Caco-2 (cell line): ENCODE results near the gene VPS54. TPM values are rescaled to one million over a fixed set of nuclear protein-coding genes. Genes with fewer than 3 reads are reported as not detected.

ENCODE experiments used
- BruUV-seq: library from RNA; stranded (reverse); fragments of 400-500 nt; replicated peaks from 2 replicates; lab custom pipeline; 2021; lab: Mats Ljungman, UMichigan
- CTCF ChIA-PET: fragments of 300-600 bp; sonication (Branson Sonifier 250); formaldehyde crosslinking; loops from one replicate; lab custom pipeline; 2022; ENCODE audit warnings: antibody characterized with exemption; lab: Charles Lee
- POLR2A ChIA-PET: fragments of 300-600 bp; sonication (Branson Sonifier 250); formaldehyde crosslinking; loops from one replicate; lab custom pipeline; 2022; ENCODE audit warnings: antibody characterized with exemption; lab: Charles Lee
- DNase-seq, 2 experiments: peaks; one replicate each; pipeline versions ENCODE4 v3.0.0 to v3.0.0-alpha.2; 2020 to 2022
- H3K27me3 ChIP-seq: replicated peaks from 2 replicates; pipeline ENCODE4 v1.6.0; 2011; ENCODE audit warnings: low read length; ENCODE audit not compliant: control insufficient read depth, insufficient read depth
- H3K36me3 ChIP-seq: 2 replicates; pipeline ENCODE4 v1.5.1; 2011; ENCODE audit warnings: low read length; ENCODE audit not compliant: control insufficient read depth, insufficient read depth
- H3K4me1 ChIP-seq: fragments of 250-450 bp; sonication (Bioruptor Pico); 2 replicates; pipeline ENCODE4 v1.5.1; 2020; ENCODE audit warnings: mild to moderate bottlenecking
- H3K4me3 ChIP-seq: 2 replicates; pipeline ENCODE4 v1.5.1; 2011; ENCODE audit warnings: low read depth, mild to moderate bottlenecking, control low read depth, low read length
- H3K9me3 ChIP-seq: fragments of 250-450 bp; sonication (Bioruptor Pico); 2 replicates; pipeline ENCODE4 v1.5.1; 2020; ENCODE audit warnings: mild to moderate bottlenecking, moderate library complexity
- H3K27ac Mint-ChIP-seq: one replicate; pipeline ENCODE4 v1.8.0; 2022; ENCODE audit warnings: mixed read lengths; ENCODE audit not compliant: unreplicated experiment
- H3K27me3 Mint-ChIP-seq: one replicate; pipeline ENCODE4 v1.8.0; 2022; ENCODE audit warnings: mixed read lengths; ENCODE audit not compliant: insufficient read depth, unreplicated experiment
- H3K36me3 Mint-ChIP-seq: one replicate; pipeline ENCODE4 v1.8.0; 2022; ENCODE audit warnings: mild to moderate bottlenecking, mixed read lengths; ENCODE audit not compliant: insufficient read depth, unreplicated experiment
- H3K4me1 Mint-ChIP-seq: one replicate; pipeline ENCODE4 v1.8.0; 2022; ENCODE audit warnings: low read depth, mixed read lengths; ENCODE audit not compliant: unreplicated experiment
- H3K4me3 Mint-ChIP-seq: one replicate; pipeline ENCODE4 v1.8.0; 2022; ENCODE audit warnings: mild to moderate bottlenecking, moderate library complexity, mixed read lengths; ENCODE audit not compliant: unreplicated experiment
- H3K9me3 Mint-ChIP-seq: one replicate; pipeline ENCODE4 v1.8.0; 2022; ENCODE audit warnings: mixed read lengths; ENCODE audit not compliant: unreplicated experiment
- CTCF ChIP-seq, 2 experiments: fragments of 200-600 bp in 1 of 2; IDR thresholded peaks; 1 replicate in 1 of 2; 2 replicates in 1 of 2; pipeline versions ENCODE4 v1.5.1 to v1.8.0; 2011 to 2022; ENCODE audit warnings: antibody characterized with exemption in 1 of 2, control low read depth in 1 of 2, inconsistent platforms in 1 of 2, low read depth in 1 of 2, low read length in 1 of 2, mild to moderate bottlenecking in 1 of 2, moderate library complexity in 1 of 2; ENCODE audit not compliant: insufficient read depth in 1 of 2, severe bottlenecking in 1 of 2, unreplicated experiment in 1 of 2
- intact Hi-C: fragments of 100-400 bp; cut with micrococcal nuclease; formaldehyde crosslinking; loops from one replicate; pipeline ENCODE4 v1.10.0; 2022; ENCODE audit not compliant: unreplicated experiment
- total RNA-seq: library from RNA; stranded (reverse); gene quantifications from 2 replicates; pipeline ENCODE4 v1.2.3, GENCODE V29; 2022

Gene VPS54
- total RNA-seq, 1 experiment from 2014 or later: 28.5 TPM

- BruUV-seq: no TSS peak
- H3K27ac Mint-ChIP-seq: no peak overlapping the region
- H3K4me3 Mint-ChIP-seq: no peak overlapping the region
These were observed 7.1 kb downstream of the VPS54 start for GRCh38 chr2:64012115-64012514.

GRCh38 chr2:64008434-64009009 is 10.7 kb downstream of the VPS54 start:
- H3K4me1 ChIP-seq: no peaks in the 10 kb centered on the region
- CTCF ChIA-PET: no interaction called here
- H3K27me3 ChIP-seq: no peaks in the 10 kb centered on the region
- no peak for DNase-seq
- Mint-ChIP-seq H3K4me3 (no peak overlapping the region), H3K4me1 (peaks cover 25% of the 10 kb centered on the region), H3K36me3 (peaks cover 13% of the 10 kb centered on the region), H3K9me3 (no peaks in the 10 kb centered on the region), H3K27me3 (no peaks in the 10 kb centered on the region), H3K27ac (no peak overlapping the region)
- POLR2A ChIA-PET: no interaction called here
- no peak overlapping the region for H3K4me3 ChIP-seq
- TF ChIP-seq CTCF (IDR thresholded peaks at IDR 0.05; ENCODE audit: insufficient read depth in 1 of 2, low read depth in 1 of 2, low read length in 1 of 2, severe bottlenecking in 1 of 2, unreplicated experiment in 1 of 2): no peak
- no TSS peak for BruUV-seq
- no peaks in the 10 kb centered on the region for H3K9me3 ChIP-seq
- intact Hi-C loops: no loop called here
- H3K36me3 ChIP-seq: no peaks in the 10 kb centered on the region; the same call in 1 of the 2 replicates

More at GRCh38 chr2:64012115-64012514, 7.1 kb downstream of the VPS54 start:
- ChIA-PET CTCF (interaction anchor here (0.8 kb wide), 1 partner anchor 38 kb away, joined by 3 read pairs; no protein-coding TSS in a partner anchor), POLR2A (no interaction called here)
- H3K4me3 ChIP-seq: no peak overlapping the region
- H3K4me1 ChIP-seq: no peaks in the 10 kb centered on the region
- no peak for TF ChIP-seq CTCF (IDR thresholded peaks at IDR 0.05; ENCODE audit: insufficient read depth in 1 of 2, low read depth in 1 of 2, low read length in 1 of 2, severe bottlenecking in 1 of 2, unreplicated experiment in 1 of 2)
- intact Hi-C loops: no loop called here
- no peaks in the 10 kb centered on the region for H3K27me3 ChIP-seq
- Mint-ChIP-seq H3K9me3 (no peaks in the 10 kb centered on the region), H3K4me1 (peaks cover 32% of the 10 kb centered on the region), H3K36me3 (peaks cover 7% of the 10 kb centered on the region), H3K27me3 (no peaks in the 10 kb centered on the region)
- H3K9me3 ChIP-seq: no peaks in the 10 kb centered on the region
- no peak for DNase-seq
- H3K36me3 ChIP-seq: no peaks in the 10 kb centered on the region; the same call in 1 of the 2 replicates

- no peak for TF ChIP-seq CTCF (IDR thresholded peaks at IDR 0.05; ENCODE audit: insufficient read depth in 1 of 2, low read depth in 1 of 2, low read length in 1 of 2, severe bottlenecking in 1 of 2, unreplicated experiment in 1 of 2)
- no peak for DNase-seq
- Mint-ChIP-seq H3K4me1 (peaks cover 20% of the 10 kb centered on the region), H3K36me3 (peaks cover 13% of the 10 kb centered on the region), H3K9me3 (no peaks in the 10 kb centered on the region), H3K27me3 (no peaks in the 10 kb centered on the region), H3K4me3 (no peak overlapping the region), H3K27ac (no peak overlapping the region)
- no TSS peak for BruUV-seq
- intact Hi-C loops: no loop called here
- Histone ChIP-seq H3K27me3 (no peaks in the 10 kb centered on the region), H3K36me3 (no peaks in the 10 kb centered on the region), H3K4me1 (no peaks in the 10 kb centered on the region), H3K9me3 (no peaks in the 10 kb centered on the region), H3K4me3 (no peak overlapping the region)
- ChIA-PET POLR2A (no interaction called here), CTCF (no interaction called here)
These were observed 11.3 kb downstream of the VPS54 start for GRCh38 chr2:64007924-64008323.
